ENCODE measurements around the gene MORN1.

- TF ChIP-seq CREB1 (IDR thresholded peaks at IDR 0.05; ENCODE audit: low read depth) (no peak), NFIC (IDR thresholded peaks at IDR 0.05) (no peak), FOXM1 (IDR thresholded peaks at IDR 0.05; ENCODE audit: borderline replicate concordance, low read depth) (no peak), TAF1 (IDR thresholded peaks at IDR 0.05; ENCODE audit: low read depth) (no peak), EP300 (IDR thresholded peaks at IDR 0.05; ENCODE audit: borderline replicate concordance) (no peak), TCF12 (IDR thresholded peaks at IDR 0.05; ENCODE audit: low read depth) (no peak), RAD21 (IDR thresholded peaks at IDR 0.05; ENCODE audit: low read depth) (no peak), EGR1 (IDR thresholded peaks at IDR 0.05) (no peak), YY1 (IDR thresholded peaks at IDR 0.05; ENCODE audit: low read depth) (no peak)
- TF ChIP-seq, protein P1, sequence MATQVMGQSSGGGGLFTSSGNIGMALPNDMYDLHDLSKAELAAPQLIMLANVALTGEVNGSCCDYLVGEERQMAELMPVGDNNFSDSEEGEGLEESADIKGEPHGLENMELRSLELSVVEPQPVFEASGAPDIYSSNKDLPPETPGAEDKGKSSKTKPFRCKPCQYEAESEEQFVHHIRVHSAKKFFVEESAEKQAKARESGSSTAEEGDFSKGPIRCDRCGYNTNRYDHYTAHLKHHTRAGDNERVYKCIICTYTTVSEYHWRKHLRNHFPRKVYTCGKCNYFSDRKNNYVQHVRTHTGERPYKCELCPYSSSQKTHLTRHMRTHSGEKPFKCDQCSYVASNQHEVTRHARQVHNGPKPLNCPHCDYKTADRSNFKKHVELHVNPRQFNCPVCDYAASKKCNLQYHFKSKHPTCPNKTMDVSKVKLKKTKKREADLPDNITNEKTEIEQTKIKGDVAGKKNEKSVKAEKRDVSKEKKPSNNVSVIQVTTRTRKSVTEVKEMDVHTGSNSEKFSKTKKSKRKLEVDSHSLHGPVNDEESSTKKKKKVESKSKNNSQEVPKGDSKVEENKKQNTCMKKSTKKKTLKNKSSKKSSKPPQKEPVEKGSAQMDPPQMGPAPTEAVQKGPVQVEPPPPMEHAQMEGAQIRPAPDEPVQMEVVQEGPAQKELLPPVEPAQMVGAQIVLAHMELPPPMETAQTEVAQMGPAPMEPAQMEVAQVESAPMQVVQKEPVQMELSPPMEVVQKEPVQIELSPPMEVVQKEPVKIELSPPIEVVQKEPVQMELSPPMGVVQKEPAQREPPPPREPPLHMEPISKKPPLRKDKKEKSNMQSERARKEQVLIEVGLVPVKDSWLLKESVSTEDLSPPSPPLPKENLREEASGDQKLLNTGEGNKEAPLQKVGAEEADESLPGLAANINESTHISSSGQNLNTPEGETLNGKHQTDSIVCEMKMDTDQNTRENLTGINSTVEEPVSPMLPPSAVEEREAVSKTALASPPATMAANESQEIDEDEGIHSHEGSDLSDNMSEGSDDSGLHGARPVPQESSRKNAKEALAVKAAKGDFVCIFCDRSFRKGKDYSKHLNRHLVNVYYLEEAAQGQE (IDR thresholded peaks at IDR 0.05; ENCODE audit: low read depth): no peak
These were observed 34.2 kb downstream of the MORN1 start for GRCh38 chr1:2356911-2357845.
